Lower lobe of right lung (tissue), 2 donors: ENCODE measurements around the gene EFS. TPM values are rescaled to one million over a fixed set of nuclear protein-coding genes. Genes with fewer than 3 reads are reported as not detected.

Source experiments
- ATAC-seq, 2 donors: fragments of 200-7000 bp; cut with Tn5 transposase; one replicate each; pipeline ENCODE4 v1.9.1; 2020 to 2022; ENCODE audit warnings: mild to moderate bottlenecking in 2 of 2, moderate library complexity in 2 of 2
- DNase-seq: peaks from one replicate; pipeline ENCODE4 v3.0.0-alpha.2; 2020
- H3K27ac ChIP-seq: fragments of 200-600 bp; one replicate; pipeline ENCODE4 v1.8.0; 2022
- H3K27me3 ChIP-seq: fragments of 200-600 bp; one replicate; pipeline ENCODE4 v1.8.0; 2022; ENCODE audit warnings: low read depth
- H3K36me3 ChIP-seq: fragments of 200-600 bp; one replicate; pipeline ENCODE4 v1.8.0; 2022; ENCODE audit warnings: mild to moderate bottlenecking
- H3K4me1 ChIP-seq: fragments of 200-600 bp; one replicate; pipeline ENCODE4 v1.8.0; 2022
- H3K4me3 ChIP-seq: fragments of 200-600 bp; one replicate; pipeline ENCODE4 v1.8.0; 2022; ENCODE audit warnings: mild to moderate bottlenecking
- H3K9me3 ChIP-seq: fragments of 200-600 bp; one replicate; pipeline ENCODE4 v1.8.0; 2022
- intact Hi-C: fragments of 100-400 bp; cut with DNase I; formaldehyde crosslinking; loops from one replicate; pipeline ENCODE4 v1.11.0; 2022
- total RNA-seq: library from RNA; stranded (reverse); fragmentation: NEBNext Ultra II Directional; extraction: Animal tissue kit (Norgen Biotek cat#: 25700); gene quantifications from one replicate; pipeline ENCODE4 v1.2.1, GENCODE V29; 2021
- TF ChIP-seq, protein P1 (sequence below): fragments of 200-600 bp; IDR thresholded peaks from one replicate; pipeline ENCODE4 v1.8.0; 2022; ENCODE audit warnings: antibody characterized with exemption, mild to moderate bottlenecking
- donor health status: DM: no; HTN: yes; CAD: no; lungs with severe emphysema.

The EFS gene
- total RNA-seq, 1 donor from 2014 or later, result 11.5 TPM

DNA sequence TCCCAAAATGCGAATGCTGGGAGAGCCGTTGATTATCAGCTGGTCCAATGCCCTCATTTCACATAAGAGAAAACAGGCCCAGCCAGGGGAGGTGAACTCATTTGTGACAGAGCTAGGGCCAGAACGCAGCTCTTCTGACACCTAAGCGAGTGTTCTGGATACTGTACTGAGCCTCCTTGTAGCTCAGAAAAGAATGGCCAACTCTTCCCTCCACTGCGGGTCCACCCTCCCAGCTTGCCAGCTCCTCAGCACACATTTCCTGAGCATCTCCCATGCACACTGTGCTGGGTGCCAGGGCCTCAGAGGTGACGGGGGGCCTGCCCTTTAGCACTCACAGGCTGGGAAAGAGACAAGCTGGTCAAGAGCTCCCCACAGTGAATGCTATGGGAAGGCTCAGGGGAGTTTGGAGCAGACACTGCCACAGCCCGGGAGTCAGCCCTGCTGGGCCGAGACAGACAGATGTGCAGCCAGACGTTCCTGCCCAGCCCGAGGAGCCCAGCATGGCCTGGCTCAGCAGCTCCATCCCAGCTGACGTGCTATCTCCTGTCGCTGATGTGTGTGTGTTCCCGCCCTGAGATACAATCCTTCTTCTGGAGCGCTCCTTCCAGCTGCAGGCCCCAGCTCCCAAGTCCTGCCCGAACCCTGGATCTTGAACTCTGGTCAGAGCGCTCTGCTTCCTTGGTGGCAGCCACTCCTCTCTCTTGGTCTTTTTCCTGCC lies 15.4 kb upstream of the EFS start:
- Histone ChIP-seq H3K4me1 (no peaks in the 10 kb centered on the region), H3K27me3 (peaks cover 4% of the 10 kb centered on the region), H3K9me3 (no peaks in the 10 kb centered on the region), H3K36me3 (no peaks in the 10 kb centered on the region), H3K4me3 (no peak overlapping the region), H3K27ac (no peak overlapping the region)
- ATAC-seq (peak in 1 of 2 donors; percentile 4), DNase-seq (no peak)
- TF ChIP-seq, protein P1, sequence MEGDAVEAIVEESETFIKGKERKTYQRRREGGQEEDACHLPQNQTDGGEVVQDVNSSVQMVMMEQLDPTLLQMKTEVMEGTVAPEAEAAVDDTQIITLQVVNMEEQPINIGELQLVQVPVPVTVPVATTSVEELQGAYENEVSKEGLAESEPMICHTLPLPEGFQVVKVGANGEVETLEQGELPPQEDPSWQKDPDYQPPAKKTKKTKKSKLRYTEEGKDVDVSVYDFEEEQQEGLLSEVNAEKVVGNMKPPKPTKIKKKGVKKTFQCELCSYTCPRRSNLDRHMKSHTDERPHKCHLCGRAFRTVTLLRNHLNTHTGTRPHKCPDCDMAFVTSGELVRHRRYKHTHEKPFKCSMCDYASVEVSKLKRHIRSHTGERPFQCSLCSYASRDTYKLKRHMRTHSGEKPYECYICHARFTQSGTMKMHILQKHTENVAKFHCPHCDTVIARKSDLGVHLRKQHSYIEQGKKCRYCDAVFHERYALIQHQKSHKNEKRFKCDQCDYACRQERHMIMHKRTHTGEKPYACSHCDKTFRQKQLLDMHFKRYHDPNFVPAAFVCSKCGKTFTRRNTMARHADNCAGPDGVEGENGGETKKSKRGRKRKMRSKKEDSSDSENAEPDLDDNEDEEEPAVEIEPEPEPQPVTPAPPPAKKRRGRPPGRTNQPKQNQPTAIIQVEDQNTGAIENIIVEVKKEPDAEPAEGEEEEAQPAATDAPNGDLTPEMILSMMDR, result no peak
- intact Hi-C loops, result no loop called here

DNA sequence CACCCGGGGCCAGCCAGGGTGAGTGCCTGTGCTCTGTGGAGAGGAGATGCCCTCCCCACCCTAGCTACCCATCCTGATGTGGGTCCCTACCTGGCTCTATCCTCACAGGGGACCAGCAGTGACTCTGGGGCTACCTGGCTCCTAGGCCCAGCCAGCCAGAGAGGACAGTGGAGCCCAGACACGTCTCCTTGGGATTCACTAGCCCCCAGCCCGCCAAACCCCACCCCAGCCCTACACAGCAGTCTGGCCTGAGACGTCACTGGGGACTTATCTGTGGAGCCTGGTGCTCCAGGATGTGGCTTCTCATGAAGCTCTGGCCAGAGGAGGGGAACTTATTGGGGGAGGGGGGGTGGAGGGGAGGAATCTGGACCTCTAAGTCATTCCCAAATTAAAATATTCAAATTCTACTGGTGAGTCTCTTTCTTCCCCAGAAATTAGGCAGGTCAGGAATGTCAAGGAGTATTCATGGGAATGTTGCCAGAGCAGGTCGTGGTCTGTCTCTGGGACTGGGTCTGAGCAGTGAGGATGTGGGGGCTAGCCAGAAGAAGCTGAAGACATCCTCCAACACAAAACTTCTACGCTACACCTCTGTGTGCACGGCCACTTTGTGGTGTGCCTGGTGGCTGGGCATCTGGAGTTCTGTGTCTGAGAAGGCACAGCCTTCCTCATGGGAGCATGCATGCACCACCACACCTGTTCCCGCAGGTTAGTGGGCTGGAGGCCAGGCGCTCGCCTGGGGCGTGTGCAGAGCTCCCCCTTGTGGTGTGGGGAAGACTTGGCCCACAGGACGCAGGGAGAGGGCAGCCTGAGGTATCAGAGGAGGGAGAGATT lies 14.6 kb upstream of the EFS start:
- ATAC-seq (peak; percentile 91 to 94), DNase-seq (peak; percentile 82)
- no peaks in the 10 kb centered on the region for H3K4me1 ChIP-seq
- H3K27ac ChIP-seq, result no peak overlapping the region
- intact Hi-C loops, result no loop called here
- H3K9me3 ChIP-seq, result no peaks in the 10 kb centered on the region
- TF ChIP-seq, protein P1, result peak; percentile 94
- H3K27me3 ChIP-seq, result peaks cover 4% of the 10 kb centered on the region
- H3K36me3 ChIP-seq, result no peaks in the 10 kb centered on the region
- H3K4me3 ChIP-seq, result no peak overlapping the region

DNA sequence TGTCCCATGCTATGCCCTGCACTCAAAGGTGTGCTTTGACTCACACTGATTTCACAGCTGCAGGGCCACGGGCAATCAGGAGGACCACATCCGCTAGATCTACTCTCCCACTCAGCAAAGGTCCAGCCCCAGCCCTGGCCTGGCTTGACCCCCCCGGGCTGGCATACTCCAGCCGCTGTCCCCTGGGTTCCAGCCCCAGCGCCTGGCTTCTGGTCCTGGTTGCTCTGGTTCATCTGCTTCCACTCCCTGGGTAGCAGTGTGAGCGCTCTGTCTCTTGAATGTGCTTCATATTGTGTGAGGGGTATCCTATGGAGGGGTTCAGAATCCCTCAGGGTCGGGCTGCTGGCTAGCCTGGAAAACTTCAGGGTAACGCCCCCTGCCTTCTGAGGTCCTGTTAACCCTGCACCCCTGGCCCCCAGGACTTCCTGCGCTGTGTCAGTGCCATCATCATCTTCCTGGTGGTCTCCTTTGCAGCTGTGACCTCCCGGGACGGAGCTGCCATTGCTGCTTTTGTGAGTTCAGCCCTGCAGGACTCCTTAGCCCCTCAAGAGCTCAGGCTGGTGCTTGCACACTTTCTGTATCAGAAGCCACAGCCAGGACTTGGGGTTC lies 13.7 kb upstream of the EFS start:
- Histone ChIP-seq H3K4me3 (no peak overlapping the region), H3K36me3 (no peaks in the 10 kb centered on the region), H3K9me3 (no peaks in the 10 kb centered on the region), H3K27me3 (peaks cover 4% of the 10 kb centered on the region), H3K27ac (no peak overlapping the region), H3K4me1 (no peaks in the 10 kb centered on the region)
- no peak for ATAC-seq
- intact Hi-C loops, result no loop called here
- TF ChIP-seq, protein P1, result no peak
- DNase-seq, result no peak

DNA sequence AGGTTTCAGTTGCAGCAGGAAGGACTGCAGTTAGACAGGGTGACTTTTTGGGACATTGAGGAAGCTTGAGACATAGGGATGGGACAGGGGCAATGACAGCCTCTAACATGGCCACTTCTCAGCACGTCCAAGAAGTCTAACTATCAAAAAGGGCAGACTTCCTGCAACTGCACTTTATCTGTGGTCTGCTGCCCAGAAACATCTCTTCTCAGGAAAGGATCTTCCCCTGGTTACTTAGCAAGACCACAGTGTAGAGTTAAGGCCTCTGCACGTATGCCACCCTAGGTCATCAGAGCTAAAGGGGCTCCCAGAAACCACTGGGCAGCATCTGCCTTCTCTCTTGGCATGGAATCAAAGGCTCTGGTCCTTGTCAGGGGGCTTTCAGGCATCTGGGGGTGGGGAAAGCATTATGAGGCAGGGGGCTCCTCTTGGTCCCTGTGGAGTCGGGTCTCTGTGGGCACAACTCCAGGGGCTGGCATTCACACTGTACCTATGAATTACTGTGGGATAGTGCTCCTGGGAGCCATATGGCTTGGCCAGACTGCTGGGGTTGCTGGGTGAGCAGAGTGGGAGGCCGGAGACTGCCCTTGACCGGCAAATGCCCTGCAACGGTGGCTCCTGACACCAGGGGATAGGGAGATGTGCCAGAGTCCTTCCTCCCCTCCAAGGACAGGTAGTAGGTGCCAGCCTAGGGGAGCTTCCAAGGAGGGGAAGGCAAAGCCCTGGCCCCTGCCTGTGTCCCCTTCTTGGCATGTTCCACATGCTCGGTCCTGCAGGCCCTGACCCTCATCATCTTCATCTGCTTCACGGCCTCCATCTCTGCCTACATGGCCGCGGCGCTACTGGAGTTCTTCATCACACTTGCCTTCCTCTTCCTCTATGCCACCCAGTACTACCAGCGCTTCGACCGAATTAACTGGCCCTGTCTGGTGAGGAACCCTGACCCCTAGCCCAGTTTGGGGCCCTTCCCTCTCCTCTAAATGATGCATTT lies 12.9 kb upstream of the EFS start:
- no peak for DNase-seq
- no peak for ATAC-seq
- Histone ChIP-seq H3K36me3 (no peaks in the 10 kb centered on the region), H3K4me1 (no peaks in the 10 kb centered on the region), H3K9me3 (no peaks in the 10 kb centered on the region), H3K27me3 (peaks cover 4% of the 10 kb centered on the region), H3K4me3 (no peak overlapping the region), H3K27ac (no peak overlapping the region)
- TF ChIP-seq, protein P1, result no peak
- intact Hi-C loops, result no loop called here

DNA sequence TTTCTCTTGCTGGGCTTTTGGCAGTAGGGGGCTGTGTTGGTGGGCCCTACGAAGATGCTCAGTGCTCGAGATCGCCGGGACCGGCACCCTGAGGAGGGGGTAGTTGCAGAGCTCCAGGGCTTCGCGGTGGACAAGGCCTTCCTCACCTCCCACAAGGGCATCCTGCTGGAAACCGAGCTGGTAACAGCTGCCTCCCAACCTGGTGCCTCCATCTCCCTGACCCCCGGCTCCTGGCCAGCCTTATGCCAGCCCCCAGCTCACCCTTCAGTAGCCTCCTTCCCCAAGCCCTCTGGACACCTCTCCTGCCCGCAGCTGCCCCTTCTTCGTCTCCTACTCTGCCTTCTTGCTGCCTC lies 12.2 kb upstream of the EFS start:
- intact Hi-C loops, result no loop called here
- ATAC-seq, result no peak

More for the DNA sequence above, 12.2 kb upstream of the EFS start:
- H3K9me3 ChIP-seq, result no peaks in the 10 kb centered on the region
- no peak overlapping the region for H3K27ac ChIP-seq
- DNase-seq, result no peak
- no peaks in the 10 kb centered on the region for H3K4me1 ChIP-seq
- H3K36me3 ChIP-seq, result no peaks in the 10 kb centered on the region
- no peak overlapping the region for H3K4me3 ChIP-seq
- H3K27me3 ChIP-seq, result peaks cover 2% of the 10 kb centered on the region
- TF ChIP-seq, protein P1, result no peak
